GM23338 (cell line): Measurements from ENCODE around the gene THAP8. TPM values are rescaled to one million over a fixed set of nuclear protein-coding genes. Genes with fewer than 3 reads are reported as not detected.

Experiments
- ATAC-seq: fragments of 200-7000 bp; cut with Tn5 transposase; 3 replicates; pipeline ENCODE4 v1.9.1; 2020
- DNase-seq: peaks from one replicate; pipeline ENCODE4 v3.0.0-alpha.2; 2015; ENCODE audit warnings: low spot score
- H2AFZ ChIP-seq: fragments of 200-600 bp; sonication (generic); 2 replicates; pipeline ENCODE4 v1.8.0; 2016; ENCODE audit warnings: antibody characterized with exemption, mild to moderate bottlenecking, moderate library complexity
- H3F3A ChIP-seq: fragments of 200-600 bp; sonication (generic); replicated peaks from 2 replicates; pipeline ENCODE4 v1.8.0; 2017; ENCODE audit warnings: antibody characterized with exemption, mixed run types, low read depth
- H3K27ac ChIP-seq: fragments of 200-600 bp; sonication (generic); 2 replicates; pipeline ENCODE4 v1.6.1; 2016; ENCODE audit warnings: low read depth
- H3K27me3 ChIP-seq: fragments of 200-600 bp; sonication (generic); 2 replicates; pipeline ENCODE4 v1.8.0; 2016; ENCODE audit warnings: mild to moderate bottlenecking, mixed run types, moderate library complexity; ENCODE audit not compliant: insufficient read depth
- H3K36me3 ChIP-seq: fragments of 200-600 bp; sonication (generic); 2 replicates; pipeline ENCODE4 v1.8.0; 2016; ENCODE audit warnings: mild to moderate bottlenecking; ENCODE audit not compliant: insufficient read depth
- H3K4me1 ChIP-seq: fragments of 200-600 bp; sonication (generic); 2 replicates; pipeline ENCODE4 v1.8.0; 2016; ENCODE audit warnings: mild to moderate bottlenecking, moderate library complexity; ENCODE audit not compliant: insufficient read depth
- H3K4me2 ChIP-seq: fragments of 200-600 bp; sonication (generic); 2 replicates; pipeline ENCODE4 v1.7.1; 2017; ENCODE audit warnings: mixed run types
- H3K4me3 ChIP-seq: fragments of 200-600 bp; sonication (generic); 2 replicates; pipeline ENCODE4 v1.6.1; 2016; ENCODE audit warnings: mixed run types
- H3K79me2 ChIP-seq: fragments of 200-600 bp; sonication (generic); replicated peaks from 2 replicates; pipeline ENCODE4 v1.8.0; 2017; ENCODE audit warnings: mild to moderate bottlenecking; ENCODE audit not compliant: insufficient read depth
- H3K9me2 ChIP-seq: fragments of 200-600 bp; sonication (generic); 2 replicates; pipeline ENCODE4 v1.8.0; 2017; ENCODE audit not compliant: insufficient read depth
- H4K20me1 ChIP-seq: fragments of 200-600 bp; sonication (generic); replicated peaks from 2 replicates; pipeline ENCODE4 v1.8.0; 2017; ENCODE audit warnings: mild to moderate bottlenecking; ENCODE audit not compliant: insufficient read depth
- H3K27ac Mint-ChIP-seq: 2 replicates; pipeline ENCODE4 v1.8.0; 2020; ENCODE audit warnings: inconsistent platforms, mild to moderate bottlenecking, moderate library complexity, mixed read lengths
- H3K27me3 Mint-ChIP-seq: 3 replicates; pipeline ENCODE4 v1.8.0; 2022; ENCODE audit warnings: low read depth, mild to moderate bottlenecking, moderate library complexity, mixed read lengths, inconsistent platforms; ENCODE audit not compliant: insufficient read depth, poor library complexity
- H3K36me3 Mint-ChIP-seq: 3 replicates; pipeline ENCODE4 v1.8.0; 2021; ENCODE audit warnings: low read depth, mild to moderate bottlenecking, inconsistent platforms, moderate library complexity, mixed read lengths
- H3K4me1 Mint-ChIP-seq: 3 replicates; pipeline ENCODE4 v1.8.0; 2020; ENCODE audit warnings: mild to moderate bottlenecking, inconsistent platforms, mixed read lengths
- H3K4me3 Mint-ChIP-seq: 3 replicates; pipeline ENCODE4 v1.8.0; 2021; ENCODE audit warnings: moderate library complexity, mild to moderate bottlenecking, inconsistent platforms, mixed read lengths
- H3K9me3 Mint-ChIP-seq: 3 replicates; pipeline ENCODE4 v1.8.0; 2020; ENCODE audit warnings: moderate library complexity, mild to moderate bottlenecking, inconsistent platforms, mixed read lengths
- CREB1 ChIP-seq: fragments of 250-450 bp; sonication (Bioruptor Pico); IDR thresholded peaks from 2 replicates; pipeline ENCODE4 v1.5.0; 2020; ENCODE audit warnings: low read depth, mild to moderate bottlenecking, moderate library complexity
- CTCF ChIP-seq, 2 experiments: fragments of 200-600 bp in 1 of 2; sonication (generic) in 1 of 2; conservative IDR thresholded peaks; 2 replicates each; pipeline versions ENCODE4 v1.5.1 to v1.6.1; 2016 to 2017; ENCODE audit warnings: antibody characterized with exemption in 2 of 2, low read depth in 2 of 2, mild to moderate bottlenecking in 2 of 2, moderate library complexity in 1 of 2
- ETS1 ChIP-seq: IDR thresholded peaks from 2 replicates; pipeline ENCODE4 v1.6.1; 2016; ENCODE audit warnings: antibody characterized with exemption
- EZH2 ChIP-seq: fragments of 200-600 bp; sonication (generic); IDR thresholded peaks from one replicate; pipeline ENCODE4 v1.8.0; 2017; ENCODE audit warnings: antibody characterized with exemption, mild to moderate bottlenecking, low read depth; ENCODE audit not compliant: unreplicated experiment
- EZH2phosphoT487 ChIP-seq: fragments of 200-600 bp; sonication (generic); IDR thresholded peaks from one replicate; pipeline ENCODE4 v1.8.1; 2018; ENCODE audit warnings: antibody characterized with exemption; ENCODE audit not compliant: unreplicated experiment
- JUNB ChIP-seq: IDR thresholded peaks from one replicate; pipeline ENCODE4 v1.6.1; 2016; ENCODE audit warnings: antibody characterized with exemption; ENCODE audit not compliant: unreplicated experiment
- NANOG ChIP-seq: IDR thresholded peaks from 2 replicates; pipeline ENCODE4 v1.6.1; 2016; ENCODE audit warnings: antibody characterized with exemption, borderline replicate concordance
- POLR2AphosphoS5 ChIP-seq: IDR thresholded peaks from 2 replicates; pipeline ENCODE4 v1.6.1; 2016; ENCODE audit warnings: antibody characterized with exemption, low read depth
- REST ChIP-seq: IDR thresholded peaks from one replicate; pipeline ENCODE4 v1.6.1; 2018; ENCODE audit warnings: antibody characterized with exemption; ENCODE audit not compliant: unreplicated experiment
- STAT1 ChIP-seq: IDR thresholded peaks from one replicate; pipeline ENCODE4 v1.6.1; 2016; ENCODE audit warnings: antibody characterized with exemption; ENCODE audit not compliant: unreplicated experiment
- ZNF114 ChIP-seq: fragments of 250-450 bp; sonication (Bioruptor Pico); IDR thresholded peaks from 2 replicates; pipeline ENCODE4 v1.5.0; 2020; ENCODE audit warnings: mild to moderate bottlenecking, moderate library complexity
- ZNF331 ChIP-seq: fragments of 250-450 bp; sonication (Bioruptor Pico); IDR thresholded peaks from 2 replicates; pipeline ENCODE4 v1.5.0; 2020; ENCODE audit warnings: low read depth, mild to moderate bottlenecking, moderate library complexity
- ZNF462 ChIP-seq: fragments of 250-450 bp; sonication (Bioruptor Pico); IDR thresholded peaks from 2 replicates; pipeline ENCODE4 v1.5.0; 2020; ENCODE audit warnings: mild to moderate bottlenecking, moderate library complexity
- polyA plus RNA-seq: library from polyadenylated mRNA; unstranded; fragments of >200 nt; fragmentation: Nextera tagmentation; extraction: Ambion mirVana; gene quantifications from 2 replicates; pipeline ENCODE4 v1.2.1, GENCODE V29; 2016
- total RNA-seq: library from RNA; depleted of rRNA; stranded (reverse); fragments of >200 nt; shearing (Covaris generic); gene quantifications from 2 replicates; pipeline ENCODE4 v1.2.3, GENCODE V29; 2014

THAP8 gene
- total and polyA plus RNA-seq, 2 experiments from 2014 or later: 12.7 to 13.7 TPM

GRCh38 chr19:36006955-36007354 is 47.1 kb downstream of the THAP8 start:
- Histone ChIP-seq H4K20me1 (no peaks in the 10 kb centered on the region; the same call in 1 of the 2 replicates), H3K27ac (no peak overlapping the region), H3K27me3 (no peaks in the 10 kb centered on the region), H3K4me2 (no peak overlapping the region), H2AFZ (no peak overlapping the region), H3K9me2 (no peaks in the 10 kb centered on the region), H3K4me3 (no peak overlapping the region), H3K4me1 (peaks cover 13% of the 10 kb centered on the region; the same call in 1 of the 2 replicates), H3K79me2 (no peaks in the 10 kb centered on the region), H3K36me3 (peaks cover 5% of the 10 kb centered on the region; the same call in 1 of the 2 replicates), H3F3A (no peaks in the 10 kb centered on the region)
- peaks cover 20% of the 10 kb centered on the region for H3K4me1 Mint-ChIP-seq
- H3K27me3 Mint-ChIP-seq: peaks cover 14% of the 10 kb centered on the region
- H3K4me3 Mint-ChIP-seq: peak overlapping the region; percentile 56; the same call in 2 of the 3 replicates
- H3K36me3 Mint-ChIP-seq: peaks cover 39% of the 10 kb centered on the region
- no peak overlapping the region for H3K27ac Mint-ChIP-seq
- no peaks in the 10 kb centered on the region; the same call in 2 of the 3 replicates for H3K9me3 Mint-ChIP-seq
- no peak for DNase-seq
- no peak for TF ChIP-seq JUNB
- no peak for TF ChIP-seq EZH2phosphoT487
- TF ChIP-seq NANOG: no peak
- TF ChIP-seq POLR2AphosphoS5: no peak
- no peak for TF ChIP-seq CREB1 (CRISPR knock-in tag)
- TF ChIP-seq ZNF462 (CRISPR knock-in tag): no peak
- TF ChIP-seq REST: no peak
- TF ChIP-seq ZNF114 (CRISPR knock-in tag): no peak
- TF ChIP-seq ZNF331 (CRISPR knock-in tag): no peak
- no peak for TF ChIP-seq CTCF (conservative IDR thresholded peaks at IDR 0.05; ENCODE audit: low read depth in 2 of 2)
- TF ChIP-seq ETS1: no peak
- TF ChIP-seq EZH2: no peak
- TF ChIP-seq STAT1: no peak
- ATAC-seq: no peak
